A673 (cell line): ENCODE data around the gene METRNL. TPM values are rescaled to one million over a fixed set of nuclear protein-coding genes. Genes with fewer than 3 reads are reported as not detected.

Source experiments
- BruUV-seq: library from RNA; stranded (reverse); fragments of 400-500 nt; replicated peaks from 2 replicates; lab custom pipeline; 2021; lab: Mats Ljungman, UMichigan
- CTCF ChIA-PET: fragments of 300-600 bp; sonication (Branson Sonifier 250); formaldehyde crosslinking; loops from one replicate; lab custom pipeline; 2022; ENCODE audit warnings: antibody characterized with exemption; lab: Charles Lee
- POLR2A ChIA-PET: fragments of 300-600 bp; sonication (Branson Sonifier 250); formaldehyde crosslinking; loops from one replicate; lab custom pipeline; 2022; ENCODE audit warnings: antibody characterized with exemption; ENCODE audit not compliant: low non-redundant PET; lab: Charles Lee
- DNase-seq: peaks from one replicate; pipeline ENCODE4 v3.0.0-alpha.2; 2015; ENCODE audit warnings: low spot score
- H3K27ac ChIP-seq: fragments of 200-600 bp; sonication (generic); 2 replicates; pipeline ENCODE4 v1.5.1; 2016; ENCODE audit warnings: mixed run types, low read depth, mild to moderate bottlenecking, mixed read lengths, antibody characterized with exemption, low read length; ENCODE audit not compliant: poor library complexity, severe bottlenecking
- H3K27me3 ChIP-seq: fragments of 200-600 bp; sonication (generic); replicated peaks from 2 replicates; pipeline ENCODE4 v1.6.1; 2017; ENCODE audit warnings: mixed run types, low read depth, mild to moderate bottlenecking, mixed read lengths, antibody characterized with exemption, low read length; ENCODE audit not compliant: insufficient read depth, poor library complexity
- H3K36me3 ChIP-seq: fragments of 200-600 bp; sonication (generic); 2 replicates; pipeline ENCODE4 v1.6.1; 2016; ENCODE audit warnings: mixed run types, mild to moderate bottlenecking, mixed read lengths, antibody characterized with exemption, low read length; ENCODE audit not compliant: insufficient read depth, poor library complexity, severe bottlenecking
- H3K4me1 ChIP-seq: fragments of 200-600 bp; sonication (generic); 2 replicates; pipeline ENCODE4 v1.6.1; 2017; ENCODE audit warnings: mixed run types, mild to moderate bottlenecking, mixed read lengths, antibody characterized with exemption, low read length; ENCODE audit not compliant: insufficient read depth, poor library complexity, severe bottlenecking
- H3K4me3 ChIP-seq: fragments of 200-600 bp; sonication (generic); 2 replicates; pipeline ENCODE4 v1.5.1; 2016; ENCODE audit warnings: low read depth, mixed run types, mild to moderate bottlenecking, mixed read lengths, low read length; ENCODE audit not compliant: poor library complexity, severe bottlenecking
- H3K9me3 ChIP-seq: fragments of 200-600 bp; sonication (generic); 2 replicates; pipeline ENCODE4 v1.6.1; 2016; ENCODE audit warnings: mixed run types, low read depth, mild to moderate bottlenecking, mixed read lengths, antibody characterized with exemption, low read length; ENCODE audit not compliant: poor library complexity, severe bottlenecking
- EZH2 ChIP-seq: fragments of 200-600 bp; sonication (generic); IDR thresholded peaks from 2 replicates; pipeline ENCODE4 v1.6.1; 2017; ENCODE audit warnings: borderline replicate concordance, low read depth, mild to moderate bottlenecking, mixed read lengths, antibody characterized with exemption, low read length; ENCODE audit not compliant: poor library complexity, severe bottlenecking
- intact Hi-C: fragments of 100-400 bp; cut with micrococcal nuclease; formaldehyde crosslinking; loops from one replicate; pipeline ENCODE4 v1.10.0; 2022; ENCODE audit not compliant: unreplicated experiment
- total RNA-seq: library from RNA; stranded (reverse); gene quantifications from 2 replicates; pipeline ENCODE4 v1.2.3, GENCODE V29; 2021
- TF ChIP-seq, protein P1 (sequence below): fragments of 300-800, 200-600 bp; sonication (generic); conservative IDR thresholded peaks from 2 replicates; pipeline ENCODE4 v1.5.1; 2017; ENCODE audit warnings: low read depth, mild to moderate bottlenecking, antibody characterized with exemption, low read length, moderate library complexity, mixed read lengths

The METRNL gene
- total RNA-seq, 1 experiment from 2014 or later: 16.5 TPM

GRCh38 chr17:83128306-83129240 is 49.2 kb downstream of the METRNL start:
- TF ChIP-seq EZH2: no peak
- TF ChIP-seq, protein P1, sequence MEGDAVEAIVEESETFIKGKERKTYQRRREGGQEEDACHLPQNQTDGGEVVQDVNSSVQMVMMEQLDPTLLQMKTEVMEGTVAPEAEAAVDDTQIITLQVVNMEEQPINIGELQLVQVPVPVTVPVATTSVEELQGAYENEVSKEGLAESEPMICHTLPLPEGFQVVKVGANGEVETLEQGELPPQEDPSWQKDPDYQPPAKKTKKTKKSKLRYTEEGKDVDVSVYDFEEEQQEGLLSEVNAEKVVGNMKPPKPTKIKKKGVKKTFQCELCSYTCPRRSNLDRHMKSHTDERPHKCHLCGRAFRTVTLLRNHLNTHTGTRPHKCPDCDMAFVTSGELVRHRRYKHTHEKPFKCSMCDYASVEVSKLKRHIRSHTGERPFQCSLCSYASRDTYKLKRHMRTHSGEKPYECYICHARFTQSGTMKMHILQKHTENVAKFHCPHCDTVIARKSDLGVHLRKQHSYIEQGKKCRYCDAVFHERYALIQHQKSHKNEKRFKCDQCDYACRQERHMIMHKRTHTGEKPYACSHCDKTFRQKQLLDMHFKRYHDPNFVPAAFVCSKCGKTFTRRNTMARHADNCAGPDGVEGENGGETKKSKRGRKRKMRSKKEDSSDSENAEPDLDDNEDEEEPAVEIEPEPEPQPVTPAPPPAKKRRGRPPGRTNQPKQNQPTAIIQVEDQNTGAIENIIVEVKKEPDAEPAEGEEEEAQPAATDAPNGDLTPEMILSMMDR: no peak
- Histone ChIP-seq H3K4me3 (no peak overlapping the region), H3K4me1 (no peaks in the 10 kb centered on the region), H3K9me3 (no peaks in the 10 kb centered on the region), H3K27me3 (peaks cover 24% of the 10 kb centered on the region), H3K27ac (no peak overlapping the region), H3K36me3 (no peaks in the 10 kb centered on the region)
- intact Hi-C loops: no loop called here
- no peak for DNase-seq
- ChIA-PET CTCF (no interaction called here), POLR2A (no interaction called here)
- BruUV-seq: no TSS peak

DNA sequence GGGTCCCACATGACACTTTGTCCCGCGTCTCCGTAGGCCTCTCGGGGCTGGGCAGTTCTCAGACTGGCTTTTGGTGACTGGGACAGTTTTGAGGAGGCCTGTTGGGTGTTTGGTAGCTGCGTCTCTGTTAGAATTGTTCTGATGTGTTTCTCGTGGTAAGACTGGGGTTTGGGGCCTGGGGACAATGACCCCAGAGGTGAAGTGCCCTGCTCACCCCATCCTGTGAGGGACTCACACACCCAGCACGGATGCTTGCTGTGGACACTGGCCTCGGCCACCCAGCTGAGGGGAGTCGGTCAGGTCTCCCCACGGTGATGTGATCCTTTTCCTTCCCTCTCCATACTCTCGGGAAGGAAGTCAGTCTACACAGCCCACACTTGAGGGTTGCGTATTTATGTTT is 50.3 kb downstream of the METRNL start:
- intact Hi-C loops: no loop called here
- H3K27me3 ChIP-seq: peaks cover 24% of the 10 kb centered on the region
- POLR2A ChIA-PET: no interaction called here
- no TSS peak for BruUV-seq
- H3K9me3 ChIP-seq: no peaks in the 10 kb centered on the region
- no peaks in the 10 kb centered on the region for H3K36me3 ChIP-seq
- H3K4me3 ChIP-seq: no peak overlapping the region
- CTCF ChIA-PET: no interaction called here
- TF ChIP-seq, protein P1: no peak
- no peak for TF ChIP-seq EZH2
- H3K27ac ChIP-seq: no peak overlapping the region
- H3K4me1 ChIP-seq: no peaks in the 10 kb centered on the region
- DNase-seq: no peak

DNA sequence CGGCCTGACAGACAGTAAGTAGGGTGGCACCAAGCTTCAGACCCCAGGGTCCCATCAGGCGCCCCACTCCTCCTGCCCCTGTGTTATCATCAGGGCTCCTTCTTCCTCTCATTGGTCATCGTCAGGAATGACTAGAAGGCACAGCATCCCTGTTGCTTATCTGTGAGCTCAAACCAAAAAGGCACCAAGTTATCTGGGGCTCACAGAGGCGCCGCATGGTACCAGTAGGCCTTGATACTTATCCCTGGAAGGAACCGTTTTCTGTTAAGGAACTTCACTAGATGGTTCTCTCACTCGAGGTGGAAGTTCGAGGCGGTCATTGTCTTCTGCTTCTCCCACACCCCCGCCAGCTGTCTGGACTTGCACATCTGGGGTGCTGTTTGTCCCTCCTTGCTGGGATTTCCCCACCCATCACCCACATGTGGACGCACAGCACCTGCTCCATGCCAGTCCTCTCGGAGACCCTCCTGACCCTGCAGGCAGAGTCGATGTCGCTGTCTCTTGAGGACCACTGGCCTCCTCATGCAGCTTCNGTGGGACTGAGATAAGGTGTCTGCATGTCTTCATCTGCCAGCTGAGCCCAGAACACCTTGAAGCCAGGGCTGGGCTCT is 52.1 kb downstream of the METRNL start:
- H3K9me3 ChIP-seq: no peaks in the 10 kb centered on the region
- CTCF ChIA-PET: no interaction called here
- POLR2A ChIA-PET: no interaction called here

More for the DNA sequence above, 52.1 kb downstream of the METRNL start:
- no peak for DNase-seq
- Histone ChIP-seq H3K27me3 (peaks cover 6% of the 10 kb centered on the region), H3K4me1 (no peaks in the 10 kb centered on the region), H3K27ac (no peak overlapping the region), H3K4me3 (no peak overlapping the region), H3K36me3 (no peaks in the 10 kb centered on the region)
- no TSS peak for BruUV-seq
- TF ChIP-seq EZH2: no peak
- TF ChIP-seq, protein P1: no peak
- intact Hi-C loops: no loop called here
